ENCODE data around the gene RPL4.
"Not testable (repeated sequence)": the region's sequence is repeated elsewhere in the genome, so short reads cannot be mapped to it uniquely, and the experiment has no call there.

Gene RPL4

GRCh38 chr15:66502491-66502890, 2.2 kb downstream of the RPL4 start:
- DNase-seq (ENCODE audit: low read depth), result no peak
- peak overlapping the region; percentile 86 for H3K4me3 ChIP-seq (ENCODE audit: low read depth, low read length)
- TF ChIP-seq CTCF (IDR thresholded peaks at IDR 0.05; ENCODE audit: insufficient read depth, low read depth, low read length, missing control alignments), result no peak

- DNase-seq (ENCODE audit: low read depth); H3K4me3 ChIP-seq (ENCODE audit: low read depth, low read length): not testable (repeated sequence)
Observed at GRCh38 chr15:66500346-66500745, 4.3 kb downstream of the RPL4 start.

GRCh38 chr15:66498501-66499386, 5.9 kb downstream of the RPL4 start:
- H3K4me3 ChIP-seq (ENCODE audit: low read depth, low read length), result no peak overlapping the region
- peak; percentile 47 for DNase-seq (ENCODE audit: low read depth)
- peak; percentile 30 for TF ChIP-seq CTCF (IDR thresholded peaks at IDR 0.05; ENCODE audit: insufficient read depth, low read depth, low read length, missing control alignments)

GRCh38 chr15:66497502-66498455, 6.9 kb downstream of the RPL4 start, which contains the start of gene SNAPC5:
Gene SNAPC5, minus strand, starts transcription at chr15:66497762. Its CDS starts 31 bp downstream, at chr15:66497731.
- DNase-seq (ENCODE audit: low read depth), result peak; percentile 98
- peak within 1 kb of the TSS; percentile 86 for H3K4me3 ChIP-seq (ENCODE audit: low read depth, low read length)
- TF ChIP-seq CTCF (IDR thresholded peaks at IDR 0.05; ENCODE audit: insufficient read depth, low read depth, low read length, missing control alignments), result peak; percentile 95

GRCh38 chr15:66496951-66497501, 7.6 kb downstream of the RPL4 start:
- H3K4me3 ChIP-seq (ENCODE audit: low read depth, low read length), result peak overlapping the region; percentile 86
- no peak for DNase-seq (ENCODE audit: low read depth)
- no peak for TF ChIP-seq CTCF (IDR thresholded peaks at IDR 0.05; ENCODE audit: insufficient read depth, low read depth, low read length, missing control alignments)

GRCh38 chr15:66494262-66494661, 10.4 kb downstream of the RPL4 start:
- no peak overlapping the region for H3K4me3 ChIP-seq (ENCODE audit: low read depth, low read length)
- no peak for DNase-seq (ENCODE audit: low read depth)
- no peak for TF ChIP-seq CTCF (IDR thresholded peaks at IDR 0.05; ENCODE audit: insufficient read depth, low read depth, low read length, missing control alignments)

- no peak for DNase-seq (ENCODE audit: low read depth)
- H3K4me3 ChIP-seq (ENCODE audit: low read depth, low read length), result no peak overlapping the region
- TF ChIP-seq CTCF (IDR thresholded peaks at IDR 0.05; ENCODE audit: insufficient read depth, low read depth, low read length, missing control alignments), result no peak
Observed at GRCh38 chr15:66491846-66492245, 12.8 kb downstream of the RPL4 start.

Measured in GM12865 (cell line).